CD1c-positive myeloid dendritic cell (primary cell): ENCODE data around the gene SUGP1.
"Not testable (repeated sequence)": the region's sequence is repeated elsewhere in the genome, so short reads cannot be mapped to it uniquely, and the experiment has no call there.

Source experiments
- DNase-seq: peaks from one replicate; pipeline ENCODE4 v3.0.0-alpha.2; 2016; ENCODE audit errors: extremely low spot score

SUGP1 gene

DNA sequence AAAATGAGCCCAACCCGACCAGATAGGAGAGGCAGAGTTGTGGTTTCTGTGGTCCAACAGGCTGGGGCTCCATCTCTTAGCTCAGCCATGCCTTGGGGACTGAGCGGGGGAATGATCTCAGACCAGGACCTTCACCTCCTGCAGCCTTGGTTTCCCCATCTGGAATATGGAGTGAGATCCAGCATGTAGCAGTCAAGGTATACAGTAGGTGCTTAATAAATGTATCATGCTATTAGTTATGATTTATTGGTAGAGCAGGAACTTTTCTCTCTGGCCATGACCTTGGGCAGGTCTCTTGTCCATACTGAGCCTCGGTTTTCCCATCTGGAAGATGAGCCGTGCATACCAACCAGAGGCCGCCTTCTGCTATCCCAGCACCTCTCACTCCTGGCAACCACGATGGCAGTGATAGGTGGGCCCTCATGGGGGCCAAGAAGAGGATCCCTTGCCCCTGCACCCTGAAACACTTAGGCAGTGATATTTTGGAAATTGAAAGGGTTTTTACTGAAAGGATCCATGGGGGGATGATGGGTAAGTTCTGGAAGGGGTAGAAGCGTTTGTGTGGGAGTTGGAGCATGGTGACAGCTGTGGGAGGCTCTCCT is 56.3 kb downstream of the SUGP1 start:
- DNase-seq = no peak

DNA sequence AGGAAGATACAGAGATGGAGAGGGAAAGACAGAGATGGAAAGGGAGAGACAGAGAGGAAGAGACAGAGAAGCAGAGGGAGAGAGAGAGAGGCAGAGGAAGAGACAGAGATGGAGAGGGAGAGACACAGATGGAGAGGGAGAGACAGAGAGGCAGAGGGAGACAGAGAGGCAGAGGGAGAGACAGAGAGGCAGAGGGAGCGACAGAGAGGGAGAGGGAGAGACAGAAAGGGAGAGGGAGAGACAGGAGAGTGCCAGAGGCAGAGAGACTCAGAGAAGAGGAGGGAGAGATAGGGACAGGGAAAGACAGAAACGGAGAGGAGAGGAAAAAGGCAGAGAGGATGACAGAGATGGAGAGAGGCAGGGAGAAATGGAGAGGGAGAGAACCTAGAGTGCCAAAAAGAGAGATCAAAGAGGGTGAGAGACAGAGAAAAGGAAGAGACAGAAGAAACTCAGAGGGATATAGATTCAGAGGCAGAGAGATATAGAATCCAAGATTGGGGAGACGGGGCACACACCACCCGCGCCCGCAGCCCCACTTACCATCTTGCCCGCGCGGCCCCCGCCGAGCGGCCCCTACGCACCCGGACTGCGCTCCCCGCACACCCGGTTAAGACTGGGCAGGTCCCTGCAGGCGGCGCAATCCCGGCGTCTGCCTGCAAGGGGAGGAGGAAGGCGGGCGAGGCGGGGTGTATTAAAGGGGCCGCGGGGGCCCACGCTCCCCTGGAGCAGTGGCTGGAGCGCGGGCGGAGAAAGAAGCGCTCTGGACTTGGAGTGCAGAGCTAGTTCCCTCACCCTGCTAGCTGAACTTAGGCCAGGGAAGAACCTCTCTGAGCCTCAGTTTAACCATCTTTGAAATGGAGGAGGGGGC is 57.9 kb downstream of the SUGP1 start:
- peak; percentile 32 for DNase-seq

DNA sequence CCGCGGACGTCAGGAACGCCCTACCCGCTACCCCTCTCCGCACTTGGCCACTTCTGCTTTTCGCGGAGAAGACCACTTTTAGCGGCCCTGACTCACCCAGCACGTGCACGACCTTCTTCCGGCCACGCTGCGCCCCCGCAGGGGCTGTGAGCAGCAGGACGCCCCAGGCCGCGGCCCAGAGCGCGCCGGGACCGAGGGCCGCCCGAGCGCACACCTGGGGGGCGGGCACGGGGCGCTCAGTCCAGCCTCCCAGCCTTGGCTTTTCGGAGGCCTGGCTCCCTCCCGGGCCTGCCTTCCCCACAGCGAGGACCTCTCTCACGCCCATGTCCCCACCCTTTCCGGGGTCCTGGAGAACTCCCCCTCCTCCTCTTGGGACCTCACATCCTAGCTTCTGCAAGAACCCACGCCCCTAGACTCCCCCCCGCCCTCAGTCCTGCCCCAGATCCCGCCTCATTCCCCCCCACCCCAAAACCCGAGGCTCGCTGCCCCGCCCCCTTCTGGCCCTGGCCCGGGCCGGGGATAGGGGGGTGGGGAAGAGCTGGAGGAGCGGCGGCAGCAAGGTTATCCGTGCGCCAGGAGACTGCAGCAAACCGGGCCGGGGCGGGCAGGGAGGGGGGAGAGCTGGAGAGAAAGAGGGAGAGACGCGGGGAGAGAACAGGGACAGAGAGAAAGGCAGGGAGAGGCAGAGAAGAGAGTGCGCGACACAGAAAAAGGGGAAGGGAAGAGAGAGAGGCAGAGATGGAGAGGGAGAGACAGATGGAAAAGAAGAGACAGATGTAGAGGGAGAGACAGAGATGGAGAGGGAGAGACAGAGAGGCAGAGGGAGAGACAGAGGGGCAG is 58.7 kb downstream of the SUGP1 start:
- peak; percentile 62 for DNase-seq

DNA sequence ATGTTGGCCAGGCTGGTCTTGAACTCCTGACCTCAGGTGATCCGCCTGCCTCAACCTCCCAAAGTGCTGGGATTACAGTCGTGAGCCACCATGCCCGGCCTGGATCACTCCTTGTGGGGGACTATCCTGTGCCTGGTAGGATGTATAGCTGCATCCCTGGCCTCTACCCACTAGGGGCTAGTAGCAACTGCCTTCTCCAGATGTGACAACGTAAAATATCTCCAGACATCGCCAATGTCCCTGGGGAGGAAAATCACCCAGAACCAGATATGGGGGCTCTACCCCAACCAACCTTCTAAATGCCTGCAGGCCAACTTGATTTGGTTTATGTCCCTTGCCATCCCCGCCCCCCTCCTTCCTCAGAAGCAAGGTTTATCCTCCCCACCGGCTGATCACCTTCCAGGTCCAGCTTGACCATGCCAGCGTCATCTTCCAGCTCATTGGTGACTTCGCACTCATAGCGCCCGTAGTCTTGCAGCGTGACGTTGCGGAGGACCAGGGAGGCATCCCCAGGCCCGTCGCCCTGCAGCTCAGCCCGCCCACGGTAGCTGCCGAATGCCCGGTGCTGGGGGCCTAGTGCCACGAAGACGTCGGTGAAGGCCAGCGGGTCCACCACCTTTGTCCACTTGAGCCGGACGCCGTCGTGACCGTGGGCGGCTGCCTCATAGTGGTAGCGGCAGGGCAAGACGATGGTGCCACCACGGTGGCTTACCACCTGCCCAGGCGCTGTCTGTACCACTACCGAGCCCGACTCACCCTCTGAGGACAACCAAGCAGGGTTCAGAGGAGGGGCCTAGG is 59.7 kb downstream of the SUGP1 start:
- DNase-seq = no peak

DNA sequence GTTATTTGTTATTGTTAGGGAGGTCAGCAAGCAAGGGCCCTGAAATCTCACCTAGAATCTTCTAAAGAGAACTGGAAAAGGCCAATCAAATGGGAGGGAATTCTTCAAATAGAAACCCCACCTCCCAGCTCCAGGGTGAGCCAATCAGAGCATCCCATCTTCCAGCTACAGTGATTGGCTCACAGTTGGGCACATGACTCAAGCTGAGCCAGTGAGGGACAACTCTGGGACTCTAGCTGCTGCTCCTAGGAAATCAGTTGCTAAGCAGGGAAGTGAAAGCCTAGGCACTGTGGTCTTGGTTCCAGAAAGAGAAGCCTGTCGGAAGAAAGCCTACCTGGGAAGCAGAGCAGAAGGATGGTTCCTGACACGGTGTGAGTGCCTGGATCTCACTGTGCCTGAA is 60.6 kb downstream of the SUGP1 start:
- peak; percentile 85 for DNase-seq

DNA sequence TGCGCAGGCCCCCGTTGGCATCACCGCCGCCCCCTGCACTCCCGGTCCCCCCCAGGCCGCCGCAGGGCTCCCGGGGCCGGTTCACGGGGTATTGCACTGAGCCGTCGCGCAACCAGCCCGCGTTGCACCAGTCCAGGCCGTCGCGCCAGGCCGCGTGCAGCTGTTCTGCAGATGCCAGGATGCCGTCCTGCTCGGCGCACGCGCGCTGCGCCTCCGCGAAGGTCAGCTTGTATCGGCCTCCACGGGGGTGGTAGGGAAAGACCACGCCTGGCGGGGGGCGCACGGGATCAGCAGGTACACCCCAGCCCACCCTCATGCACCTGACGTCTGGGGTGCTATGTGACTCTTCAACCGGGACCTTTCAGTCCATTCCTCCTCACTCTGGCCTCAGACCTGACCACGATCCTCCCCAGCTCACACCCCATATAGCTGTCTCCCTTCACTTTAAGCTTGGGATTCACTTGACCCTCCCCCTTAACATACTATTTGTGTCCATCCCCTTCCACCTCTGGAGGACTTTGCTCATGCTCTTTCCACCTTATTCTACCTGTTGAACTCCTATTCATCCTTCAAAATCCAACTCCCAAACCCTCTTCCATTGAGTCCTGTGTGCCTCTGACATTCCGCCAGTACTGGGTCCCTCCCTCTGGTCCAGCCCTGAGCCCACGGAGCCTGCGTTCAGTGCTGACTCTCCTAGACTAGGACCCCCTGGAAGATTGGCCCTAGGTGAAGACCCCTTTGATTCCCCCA is 61.5 kb downstream of the SUGP1 start:
- DNase-seq = no peak

DNA sequence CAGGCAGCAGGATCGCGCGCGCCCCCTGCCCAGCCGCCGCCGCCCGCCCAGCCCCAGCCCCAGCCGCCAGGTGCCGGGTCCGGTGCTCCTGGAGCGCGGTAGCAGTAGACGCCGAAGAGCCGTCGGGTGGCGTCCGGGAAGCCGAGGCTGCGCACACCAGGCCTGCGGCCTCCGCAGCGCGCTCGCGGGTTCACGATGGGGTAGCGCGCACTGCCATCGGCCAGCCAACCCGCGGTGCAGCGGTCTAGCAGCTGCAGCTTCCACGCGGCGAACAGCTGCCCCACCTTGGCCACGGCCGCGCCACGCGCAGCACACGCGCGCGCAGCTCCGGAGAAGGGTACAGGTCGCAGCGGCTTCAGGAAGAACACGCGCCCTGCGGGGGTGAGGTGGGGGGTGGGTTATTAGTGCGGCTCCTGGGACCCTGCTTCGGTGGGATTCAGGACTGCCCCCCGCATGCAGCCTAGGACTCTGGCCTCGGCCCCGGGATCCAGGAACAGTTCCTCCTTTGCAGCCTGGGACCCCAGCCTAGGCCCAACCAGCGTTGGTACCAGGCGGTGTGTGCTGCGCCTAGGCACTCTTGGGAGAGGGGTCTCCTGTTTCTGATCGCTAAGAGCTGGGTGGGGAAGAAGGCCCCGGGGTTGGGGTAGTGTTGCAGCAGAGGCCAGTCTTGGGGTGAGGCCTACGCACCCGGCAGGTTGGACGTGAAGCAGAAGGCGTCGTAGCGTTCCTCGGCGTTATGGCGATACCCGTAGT is 62.3 kb downstream of the SUGP1 start:
- no peak for DNase-seq

DNA sequence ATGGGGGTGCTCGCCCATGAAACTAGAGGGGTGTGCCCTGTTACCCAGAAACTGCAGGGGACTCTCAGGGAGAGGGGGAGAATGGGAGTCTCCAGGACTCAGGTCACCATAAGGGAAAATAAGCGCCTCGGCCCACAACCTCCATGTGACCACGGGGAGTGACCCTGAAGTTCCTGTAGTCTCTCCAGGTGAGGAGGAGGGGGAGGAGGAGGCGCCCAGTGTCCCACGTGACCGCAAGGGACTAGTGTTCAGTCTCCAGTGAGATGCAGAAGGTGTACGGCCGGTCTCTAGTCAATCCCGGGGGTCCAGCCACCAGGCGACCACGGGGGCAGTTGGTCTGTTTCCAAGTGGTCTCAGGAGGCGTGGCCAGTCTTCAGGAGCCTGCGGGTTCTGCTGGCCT is 63.2 kb downstream of the SUGP1 start:
- DNase-seq = no peak

DNA sequence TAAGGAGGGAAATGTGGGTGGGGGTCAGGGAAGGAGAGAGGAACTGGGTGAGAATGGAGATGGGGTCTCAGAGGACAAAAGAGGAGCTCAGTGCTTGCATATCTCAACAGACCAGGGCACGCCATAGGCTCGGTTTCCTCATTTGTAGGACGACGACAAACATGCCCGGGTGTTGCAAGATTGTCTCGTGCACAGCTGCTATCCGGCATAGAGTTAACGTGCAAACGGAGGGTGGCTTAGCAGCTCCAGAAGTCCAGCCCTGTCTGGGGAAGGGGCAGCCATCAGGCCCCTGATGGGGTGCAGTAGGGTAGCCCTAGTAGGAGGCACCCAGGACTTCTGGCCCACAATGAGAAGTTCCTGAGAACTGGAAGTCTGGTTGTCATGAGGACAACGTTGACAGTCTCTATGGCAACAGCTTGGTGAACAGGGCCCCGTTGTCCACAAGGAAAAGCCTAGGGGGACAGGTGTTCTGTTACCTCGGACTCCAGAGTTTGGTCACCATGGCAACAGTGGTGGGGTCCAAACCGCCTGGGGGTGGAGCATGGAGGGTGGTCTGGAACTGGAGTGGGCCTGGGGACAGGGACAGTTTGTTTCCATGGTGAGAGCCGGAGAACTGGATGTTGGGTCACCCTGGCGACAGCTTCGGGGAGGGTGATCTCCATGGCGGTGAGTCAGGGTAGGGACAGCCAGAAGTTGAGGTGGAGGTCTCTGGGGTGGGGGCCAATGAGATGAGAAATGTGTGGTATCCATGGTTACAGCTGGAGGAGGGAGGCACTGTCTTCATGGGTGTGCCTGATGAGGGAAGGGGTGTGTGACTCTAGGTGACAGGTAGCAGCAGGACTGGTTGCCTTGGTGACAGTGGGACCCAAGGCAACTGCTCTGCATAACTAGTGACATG is 64.0 kb downstream of the SUGP1 start:
- peak; percentile 58 for DNase-seq

DNA sequence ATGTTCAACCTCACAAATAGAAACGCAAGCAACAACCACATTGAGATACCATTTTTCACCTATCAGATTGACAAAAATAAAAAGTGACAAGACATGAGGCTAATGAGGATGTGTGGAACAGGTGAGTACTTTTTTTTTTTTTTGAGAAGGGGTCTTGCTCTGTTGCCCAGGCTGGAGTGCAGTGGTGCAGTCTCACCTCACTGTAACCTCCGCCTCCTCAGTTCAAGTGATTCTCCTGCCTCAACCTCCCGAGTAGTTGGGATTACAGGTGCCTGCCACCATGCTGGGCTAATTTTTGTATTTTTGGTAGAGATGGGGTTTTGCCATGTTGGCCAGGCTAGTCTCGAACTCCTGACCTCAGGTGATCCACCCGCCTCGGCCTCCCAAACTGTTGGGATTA is 66.9 kb downstream of the SUGP1 start:
- DNase-seq = not testable (repeated sequence)

DNA sequence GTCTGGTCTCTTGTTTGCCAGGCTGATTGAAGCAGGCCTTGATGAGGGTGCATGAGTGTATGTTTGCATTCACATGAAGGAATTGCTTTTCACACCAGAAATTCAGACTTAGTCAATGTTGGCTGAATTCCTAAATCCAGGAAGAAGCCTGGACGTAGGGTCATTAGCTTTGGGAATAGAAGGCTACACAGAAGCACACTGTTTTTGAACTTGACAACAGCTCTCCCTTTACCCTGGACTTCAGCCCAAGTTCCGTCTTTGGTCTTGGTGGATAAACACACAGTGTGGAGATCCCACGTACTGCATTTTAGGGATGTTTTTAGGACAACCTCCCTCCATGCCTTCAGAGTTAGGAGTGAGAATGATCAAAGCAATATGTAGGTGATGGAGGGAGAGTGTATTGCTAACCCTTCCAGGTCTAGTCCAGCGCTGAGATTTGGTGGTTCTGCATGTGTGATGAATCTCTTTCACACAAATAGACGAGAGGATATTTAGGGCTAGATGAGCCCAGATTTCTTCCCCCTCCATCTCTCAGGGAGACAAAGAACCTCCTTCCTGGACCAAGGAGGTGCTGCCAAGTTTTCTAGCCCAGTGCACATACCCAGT is 70.0 kb downstream of the SUGP1 start:
- no peak for DNase-seq

DNA sequence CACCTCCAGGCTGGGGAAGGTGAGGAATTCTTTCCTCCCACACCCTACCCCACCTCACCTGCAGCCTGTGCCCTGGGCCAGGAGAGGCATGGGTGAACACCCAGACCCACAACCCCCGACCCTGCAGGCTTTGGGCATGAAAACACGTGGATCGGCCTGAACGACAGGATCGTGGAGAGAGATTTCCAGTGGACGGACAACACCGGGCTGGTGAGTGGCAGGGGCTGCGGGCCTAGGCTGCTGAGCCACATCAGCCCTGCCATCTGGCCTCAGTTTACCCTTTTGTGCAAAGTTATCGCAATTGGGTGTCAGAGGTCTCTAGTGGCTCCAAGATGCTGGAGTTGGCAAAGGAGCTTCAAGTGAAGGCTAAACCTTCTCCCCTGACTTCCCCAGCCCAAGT is 79.8 kb downstream of the SUGP1 start:
- no peak for DNase-seq

DNA sequence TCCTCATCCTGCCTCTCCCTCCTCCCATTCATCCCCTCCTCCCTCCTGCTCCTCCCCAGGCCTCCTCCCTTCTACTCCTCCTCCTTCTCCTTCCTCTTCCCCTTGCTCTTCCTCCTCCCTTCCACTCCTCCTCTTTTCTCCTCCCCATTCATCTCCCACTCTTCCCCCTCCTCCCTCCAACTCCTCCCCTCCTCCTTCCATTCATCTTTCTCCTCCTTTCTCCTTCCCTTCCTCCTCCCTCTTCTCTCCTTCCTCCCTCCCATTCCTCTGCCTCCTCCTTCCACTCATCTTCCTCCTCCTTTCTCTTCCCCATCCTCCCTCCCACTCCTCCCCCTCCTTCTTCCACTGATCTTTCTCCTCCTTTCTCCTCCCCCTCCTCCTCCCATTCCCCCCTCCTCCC is 80.6 kb downstream of the SUGP1 start:
- DNase-seq = no peak

DNA sequence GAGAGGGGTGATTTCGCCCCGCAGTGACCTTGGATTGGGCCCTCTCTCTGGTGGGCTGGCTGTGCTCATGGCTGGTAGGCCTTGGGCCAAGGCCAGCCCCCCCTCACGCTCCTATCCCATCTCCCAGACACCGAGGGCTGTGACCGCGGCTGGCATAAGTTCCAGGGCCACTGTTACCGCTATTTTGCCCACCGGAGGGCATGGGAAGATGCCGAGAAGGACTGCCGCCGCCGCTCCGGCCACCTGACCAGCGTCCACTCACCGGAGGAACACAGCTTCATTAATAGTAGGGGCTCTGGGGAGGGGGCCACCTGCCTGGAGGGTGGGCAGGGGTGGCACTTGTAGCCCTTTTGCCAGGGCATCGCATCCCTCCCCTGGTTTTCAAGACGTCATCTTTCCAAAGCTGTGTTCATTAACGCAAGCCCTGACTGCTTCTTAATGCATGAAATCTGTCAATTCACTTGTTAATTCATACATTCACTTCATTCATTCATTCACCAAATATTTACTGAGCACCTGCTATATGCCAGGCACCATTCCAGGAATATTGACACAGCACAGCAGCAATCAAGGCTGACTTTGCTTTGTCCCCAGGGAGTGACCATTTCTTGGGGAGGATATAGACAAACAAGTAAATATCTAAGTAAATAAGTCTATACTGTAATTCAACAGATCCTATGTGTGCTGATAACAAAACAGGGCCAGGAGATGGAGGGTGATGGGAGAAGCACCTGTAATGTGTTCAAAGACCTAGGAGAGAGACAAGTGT is 82.0 kb downstream of the SUGP1 start:
- no peak for DNase-seq

DNA sequence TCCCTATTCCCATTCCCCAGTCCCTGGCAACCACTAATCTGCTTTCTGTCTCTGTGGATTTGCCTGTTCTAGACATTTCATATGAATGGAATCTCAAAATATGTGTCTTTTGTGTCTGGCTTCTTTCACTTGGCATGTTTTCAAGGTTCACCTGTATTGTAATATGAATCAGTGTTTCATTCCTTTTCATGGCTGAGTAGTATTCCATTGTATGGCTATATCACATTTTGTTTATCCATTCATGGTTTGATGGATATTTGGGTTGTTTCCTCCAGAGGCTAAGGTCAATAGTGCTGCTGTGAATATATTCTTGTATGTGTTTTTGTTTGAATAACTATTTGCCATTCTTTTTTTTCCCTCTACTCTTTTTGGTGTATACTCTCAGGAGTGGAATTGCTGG is 84.1 kb downstream of the SUGP1 start:
- no peak for DNase-seq

DNA sequence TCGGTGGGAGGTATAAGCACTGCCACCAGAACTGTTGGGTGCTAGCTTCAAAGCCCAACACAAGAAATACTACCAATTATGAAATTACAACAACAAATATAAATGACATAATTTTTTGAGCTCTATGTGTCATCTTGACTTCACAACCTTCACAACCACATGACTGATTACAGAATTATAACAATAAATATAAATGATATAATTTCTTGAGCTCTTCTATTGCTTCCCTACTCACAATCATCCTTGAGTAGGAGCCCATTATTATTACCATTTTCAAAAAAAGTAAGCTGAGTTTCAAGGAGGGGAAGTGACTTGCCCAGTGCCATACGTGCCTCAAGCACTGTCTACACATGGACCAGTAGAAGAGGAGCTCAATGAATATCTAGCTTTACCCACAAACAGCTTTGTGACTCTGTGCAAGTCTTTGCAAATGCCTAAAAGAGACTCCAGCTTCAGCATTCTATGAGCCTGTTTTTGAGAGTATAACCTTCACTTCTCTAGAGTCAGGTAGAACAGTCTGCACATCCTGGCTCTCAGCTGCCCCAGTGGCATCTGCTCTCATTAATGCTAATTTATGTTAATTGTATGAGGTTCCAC is 86.0 kb downstream of the SUGP1 start:
- DNase-seq = no peak

DNA sequence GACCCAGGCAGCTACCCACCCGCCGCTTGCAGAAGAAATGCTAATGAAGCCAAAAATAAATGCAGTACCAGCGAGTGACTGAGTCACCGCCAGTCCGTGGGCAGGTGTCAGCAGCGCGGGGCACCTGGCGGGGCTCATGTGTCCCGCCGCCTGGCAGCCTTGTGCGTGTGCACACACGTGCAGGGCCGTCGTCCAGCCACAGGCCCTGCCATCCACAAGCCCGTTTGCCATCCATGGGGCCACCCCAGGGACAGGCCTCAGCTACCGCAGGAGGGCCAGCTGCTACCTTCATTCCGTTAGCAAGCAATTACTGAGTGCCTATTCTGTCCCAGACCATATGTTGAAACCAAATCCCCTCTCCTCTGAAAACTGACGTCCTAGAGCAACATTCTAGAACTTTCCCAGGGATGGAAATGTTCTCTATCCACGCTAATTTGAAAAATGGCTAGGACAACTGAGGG is 88.0 kb downstream of the SUGP1 start:
- DNase-seq = no peak

DNA sequence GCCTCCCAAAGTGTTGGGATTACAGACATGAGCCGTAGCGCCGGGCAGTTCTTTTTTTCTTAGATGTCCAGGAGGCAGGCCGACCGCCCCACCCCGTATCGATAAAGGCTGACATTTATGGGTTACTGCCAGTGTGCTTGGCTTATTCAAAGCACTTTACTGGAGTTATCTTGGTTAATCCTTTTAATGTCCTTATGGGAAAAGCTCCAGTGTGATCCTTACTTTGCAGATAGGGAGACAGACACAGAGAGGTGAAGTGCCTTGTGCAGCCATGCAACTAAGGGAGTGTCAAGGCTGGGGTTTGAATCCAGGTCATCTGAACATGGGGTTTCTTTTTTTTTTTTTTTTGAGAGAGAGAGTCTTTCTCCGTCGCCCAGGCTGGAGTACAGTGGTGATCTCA is 89.3 kb downstream of the SUGP1 start:
- DNase-seq = no peak
